ENCODE results near the gene GREM2. TPM values are rescaled to one million over a fixed set of nuclear protein-coding genes. Genes with fewer than 3 reads are reported as not detected.

GREM2 gene
- total RNA-seq, 4 donors from 2014 or later, result 0.26 to 7.0 (median 1.4) TPM

- Histone ChIP-seq H3K4me1 (no peaks in the 10 kb centered on the region), H3K9me3 (no peaks in the 10 kb centered on the region), H3K27ac (no peak overlapping the region), H3K4me3 (no peak overlapping the region), H3K36me3 (no peaks in the 10 kb centered on the region), H3K27me3 (no peaks in the 10 kb centered on the region)
- intact Hi-C loops (cut with DNase I; ENCODE audit: low total_unique reads), result no loop called here
- DNase-seq, result no peak
- TF ChIP-seq CTCF (IDR thresholded peaks at IDR 0.05), result no peak
- no peak for TF ChIP-seq POLR2A (IDR thresholded peaks at IDR 0.05)
Observed at GRCh38 chr1:240462766-240463395, 149.1 kb downstream of the GREM2 start.

GRCh38 chr1:240462277-240462676, 149.7 kb downstream of the GREM2 start:
- Histone ChIP-seq H3K4me1 (no peaks in the 10 kb centered on the region), H3K9me3 (no peaks in the 10 kb centered on the region), H3K4me3 (no peak overlapping the region), H3K36me3 (no peaks in the 10 kb centered on the region), H3K27ac (no peak overlapping the region), H3K27me3 (no peaks in the 10 kb centered on the region)
- no peak for DNase-seq
- intact Hi-C loops (cut with DNase I; ENCODE audit: low total_unique reads), result no loop called here
- TF ChIP-seq POLR2A (IDR thresholded peaks at IDR 0.05), result no peak
- no peak for TF ChIP-seq CTCF (IDR thresholded peaks at IDR 0.05)

- intact Hi-C loops (cut with DNase I; ENCODE audit: low total_unique reads), result no loop called here
- H3K9me3 ChIP-seq, result no peaks in the 10 kb centered on the region
- H3K27me3 ChIP-seq, result no peaks in the 10 kb centered on the region
- no peak overlapping the region for H3K4me3 ChIP-seq
- no peak for DNase-seq
- H3K36me3 ChIP-seq, result no peaks in the 10 kb centered on the region
- TF ChIP-seq POLR2A (IDR thresholded peaks at IDR 0.05), result no peak
- TF ChIP-seq CTCF (IDR thresholded peaks at IDR 0.05), result no peak
- no peak overlapping the region for H3K27ac ChIP-seq
- no peaks in the 10 kb centered on the region for H3K4me1 ChIP-seq
Observed at GRCh38 chr1:240457203-240457602, 154.8 kb downstream of the GREM2 start.

- Histone ChIP-seq H3K27me3 (no peaks in the 10 kb centered on the region), H3K4me1 (no peaks in the 10 kb centered on the region), H3K36me3 (no peaks in the 10 kb centered on the region), H3K27ac (no peak overlapping the region), H3K4me3 (no peak overlapping the region), H3K9me3 (no peaks in the 10 kb centered on the region)
- TF ChIP-seq POLR2A (IDR thresholded peaks at IDR 0.05) (no peak), CTCF (IDR thresholded peaks at IDR 0.05) (no peak)
- no peak for DNase-seq
- intact Hi-C loops (cut with DNase I; ENCODE audit: low total_unique reads), result no loop called here
Observed at GRCh38 chr1:240455228-240455821, 156.6 kb downstream of the GREM2 start.

- no peak overlapping the region for H3K4me3 ChIP-seq
- DNase-seq, result no peak
- no peak overlapping the region for H3K27ac ChIP-seq
- no peak for TF ChIP-seq CTCF (IDR thresholded peaks at IDR 0.05)
- TF ChIP-seq POLR2A (IDR thresholded peaks at IDR 0.05), result no peak
- no peaks in the 10 kb centered on the region for H3K27me3 ChIP-seq
- intact Hi-C loops (cut with DNase I; ENCODE audit: low total_unique reads), result no loop called here
- H3K36me3 ChIP-seq, result no peaks in the 10 kb centered on the region
- no peaks in the 10 kb centered on the region for H3K4me1 ChIP-seq
- H3K9me3 ChIP-seq, result no peaks in the 10 kb centered on the region
Observed at GRCh38 chr1:240445369-240445768, 166.6 kb downstream of the GREM2 start.

All from uterus (tissue), 4 donors.